Activated T-cell treated with anti-CD3 and anti-CD28 coated beads, Interleukin-2, amount 50 U/mL, for 24 hours (primary cell): ENCODE data around the gene CDH9.

ENCODE experiments used
- DNase-seq: peaks from one replicate; pipeline ENCODE4 v3.0.0-alpha.2; 2020
- H3K27ac Mint-ChIP-seq: 2 replicates; pipeline ENCODE4 v1.8.0; 2020; ENCODE audit warnings: mild to moderate bottlenecking, mixed read lengths
- H3K27me3 Mint-ChIP-seq: 2 replicates; pipeline ENCODE4 v1.8.0; 2020; ENCODE audit warnings: mixed read lengths
- H3K36me3 Mint-ChIP-seq: 2 replicates; pipeline ENCODE4 v1.8.0; 2020; ENCODE audit warnings: low read depth, mixed read lengths
- H3K4me1 Mint-ChIP-seq: 2 replicates; pipeline ENCODE4 v1.8.0; 2020; ENCODE audit warnings: low read depth, mixed read lengths
- H3K4me3 Mint-ChIP-seq: 2 replicates; pipeline ENCODE4 v1.8.0; 2020; ENCODE audit warnings: mild to moderate bottlenecking, moderate library complexity, mixed read lengths
- H3K9me3 Mint-ChIP-seq: 2 replicates; pipeline ENCODE4 v1.8.0; 2020; ENCODE audit warnings: mixed read lengths

Gene CDH9, protein sequence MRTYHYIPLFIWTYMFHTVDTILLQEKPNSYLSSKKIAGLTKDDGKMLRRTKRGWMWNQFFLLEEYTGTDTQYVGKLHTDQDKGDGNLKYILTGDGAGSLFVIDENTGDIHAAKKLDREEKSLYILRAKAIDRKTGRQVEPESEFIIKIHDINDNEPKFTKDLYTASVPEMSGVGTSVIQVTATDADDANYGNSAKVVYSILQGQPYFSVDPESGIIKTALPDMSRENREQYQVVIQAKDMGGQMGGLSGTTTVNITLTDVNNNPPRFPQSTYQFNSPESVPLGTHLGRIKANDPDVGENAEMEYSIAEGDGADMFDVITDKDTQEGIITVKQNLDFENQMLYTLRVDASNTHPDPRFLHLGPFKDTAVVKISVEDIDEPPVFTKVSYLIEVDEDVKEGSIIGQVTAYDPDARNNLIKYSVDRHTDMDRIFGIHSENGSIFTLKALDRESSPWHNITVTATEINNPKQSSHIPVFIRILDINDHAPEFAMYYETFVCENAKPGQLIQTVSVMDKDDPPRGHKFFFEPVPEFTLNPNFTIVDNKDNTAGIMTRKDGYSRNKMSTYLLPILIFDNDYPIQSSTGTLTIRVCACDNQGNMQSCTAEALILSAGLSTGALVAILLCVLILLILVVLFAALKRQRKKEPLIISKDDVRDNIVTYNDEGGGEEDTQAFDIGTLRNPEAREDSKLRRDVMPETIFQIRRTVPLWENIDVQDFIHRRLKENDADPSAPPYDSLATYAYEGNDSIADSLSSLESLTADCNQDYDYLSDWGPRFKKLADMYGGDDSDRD

DNA sequence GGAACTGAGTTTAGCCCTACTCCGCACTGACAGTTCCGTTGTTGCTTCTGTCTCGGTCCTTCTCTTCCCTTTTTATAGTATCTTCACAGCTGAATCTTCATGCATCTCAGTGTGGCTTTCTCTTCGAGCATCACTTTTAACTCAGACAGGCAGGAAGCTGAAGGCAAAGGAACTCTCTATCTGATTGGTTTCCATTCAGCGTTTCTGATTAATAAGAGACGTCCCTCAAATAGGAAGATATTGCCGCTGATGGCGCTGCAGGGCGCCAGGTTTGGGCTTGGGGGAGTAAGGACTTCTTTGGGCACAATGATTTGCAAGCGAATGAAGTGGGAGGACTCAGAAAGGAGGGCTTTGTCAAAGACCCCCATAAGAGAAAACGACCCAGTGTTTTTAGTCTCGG lies at the start of gene CDH9:
TSS of gene CDH9 (minus strand) at position 111 of the 400 bp plus-strand sequence. CDS start 50,253 bp downstream, outside the sequence.
- H3K4me3 Mint-ChIP-seq = no peak within 1 kb of the TSS
- no peak for DNase-seq
- peaks cover 7% of the 10 kb centered on the region for H3K9me3 Mint-ChIP-seq

DNA sequence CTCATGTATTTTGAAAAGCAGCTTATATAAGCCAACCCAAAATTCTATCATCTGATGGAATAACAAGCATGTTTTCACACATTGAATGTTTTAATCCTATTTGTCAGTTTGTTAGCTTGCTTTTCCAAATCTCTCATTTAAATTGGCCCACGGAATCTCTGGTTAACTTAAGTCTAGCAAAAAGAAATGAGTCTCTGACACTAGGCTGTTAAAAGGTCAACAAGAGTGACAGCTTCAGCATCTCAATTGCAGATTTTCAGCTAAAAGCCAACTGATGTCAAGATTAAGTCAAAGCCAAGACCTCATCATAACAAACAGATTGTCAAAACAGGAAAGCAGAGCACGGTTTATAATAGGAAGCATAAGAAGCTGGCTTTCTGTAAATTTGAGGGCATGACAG lies 49.4 kb upstream of the CDH9 start:
- Mint-ChIP-seq H3K9me3 (peaks cover 10% of the 10 kb centered on the region), H3K27ac (no peak overlapping the region), H3K36me3 (no peaks in the 10 kb centered on the region), H3K27me3 (no peaks in the 10 kb centered on the region), H3K4me3 (no peak overlapping the region), H3K4me1 (no peaks in the 10 kb centered on the region)
- no peak for DNase-seq

More for the DNA sequence above, at the start of gene CDH9:
- Mint-ChIP-seq H3K36me3 (no peaks in the 10 kb centered on the region), H3K27me3 (no peaks in the 10 kb centered on the region), H3K27ac (no peak within 1 kb of the TSS), H3K4me1 (no peaks in the 10 kb centered on the region)

DNA sequence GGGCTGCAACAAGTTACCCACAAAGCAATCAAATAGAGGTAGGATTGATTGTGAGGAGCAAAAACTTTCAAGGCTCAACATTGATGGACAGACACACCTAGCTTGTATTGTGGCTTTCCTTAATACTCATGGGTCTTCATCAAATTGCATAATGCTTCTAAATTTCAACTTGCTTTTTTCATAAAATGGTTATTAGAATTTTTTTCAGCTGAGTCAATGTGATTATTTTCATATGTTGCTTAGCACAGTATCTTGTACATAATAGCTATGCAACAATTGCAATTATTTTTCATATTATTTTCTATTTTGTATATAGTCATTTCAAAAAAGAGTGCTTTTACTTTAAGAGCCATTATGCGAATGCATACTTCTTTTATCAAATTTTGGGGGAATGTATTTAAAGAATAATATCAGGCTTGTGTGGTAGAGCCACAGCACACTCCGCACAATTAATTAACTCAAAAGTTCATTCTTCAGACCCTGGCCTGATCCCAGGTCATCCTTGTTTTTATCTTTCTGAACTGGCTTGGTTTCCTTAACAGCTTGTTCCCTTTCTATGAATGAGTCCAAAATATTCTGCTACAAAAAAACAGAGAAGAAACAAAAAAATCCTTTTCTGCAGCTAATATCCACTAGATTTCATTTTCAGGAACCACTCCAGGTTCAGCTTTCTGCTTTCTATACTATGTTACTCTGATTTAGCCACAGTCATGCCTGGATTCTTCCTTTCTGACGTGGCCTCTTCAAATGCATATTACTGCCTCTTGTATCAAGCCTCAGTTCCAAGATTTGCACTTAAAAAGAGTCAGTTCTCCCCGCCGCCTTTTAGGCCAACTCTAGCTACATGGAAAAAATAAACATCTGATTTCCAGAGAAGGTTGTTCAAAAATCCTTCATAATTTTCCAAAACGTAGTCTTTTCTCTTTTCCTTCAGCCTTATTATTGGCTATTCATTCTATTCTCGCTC lies 45.3 kb upstream of the CDH9 start:
- no peak for DNase-seq
- Mint-ChIP-seq H3K4me1 (no peaks in the 10 kb centered on the region), H3K4me3 (no peak overlapping the region), H3K27ac (no peak overlapping the region), H3K9me3 (peaks cover 7% of the 10 kb centered on the region), H3K27me3 (no peaks in the 10 kb centered on the region), H3K36me3 (no peaks in the 10 kb centered on the region)

DNA sequence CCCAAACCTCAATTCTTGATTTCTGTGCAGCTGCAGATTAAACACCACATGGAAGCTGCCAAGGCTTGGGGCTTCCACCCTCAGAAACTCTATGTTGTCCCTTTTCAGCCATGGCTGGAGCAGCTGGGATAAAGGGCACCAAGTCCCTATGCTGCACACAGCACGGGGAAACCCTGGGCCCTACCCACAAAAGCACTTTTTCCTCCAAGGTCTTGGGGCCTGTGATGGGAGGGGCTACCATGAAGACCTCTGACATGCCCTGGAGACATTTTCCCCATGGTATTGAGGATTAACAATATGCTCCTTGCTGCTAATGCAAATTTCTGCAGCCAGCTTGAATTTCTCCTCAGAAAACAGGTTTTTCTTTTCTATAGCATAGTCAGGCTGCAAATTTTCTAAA lies 41.8 kb upstream of the CDH9 start:
- Mint-ChIP-seq H3K27ac (no peak overlapping the region), H3K36me3 (no peaks in the 10 kb centered on the region), H3K4me1 (no peaks in the 10 kb centered on the region), H3K9me3 (peaks cover 15% of the 10 kb centered on the region), H3K4me3 (no peak overlapping the region), H3K27me3 (no peaks in the 10 kb centered on the region)
- no peak for DNase-seq

DNA sequence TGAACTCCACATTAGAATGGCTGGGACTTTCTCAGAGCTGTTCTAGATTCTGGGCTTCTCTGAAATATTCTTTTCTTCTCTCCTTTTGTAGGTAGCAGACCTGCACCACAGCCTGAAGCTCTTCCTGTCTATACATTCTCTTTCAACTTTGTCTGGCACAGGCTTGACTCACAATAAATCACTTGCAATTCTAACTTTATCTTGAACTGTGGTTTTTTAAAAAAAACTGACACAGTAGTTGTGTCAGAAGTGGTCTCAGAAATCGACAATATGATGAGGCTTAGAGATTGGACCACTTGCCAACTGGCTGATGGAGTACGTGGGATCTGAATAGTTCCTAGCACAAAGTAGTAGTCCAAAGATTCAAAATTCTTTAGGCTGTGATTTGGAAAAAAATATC lies 24.1 kb upstream of the CDH9 start:
- DNase-seq = no peak
- Mint-ChIP-seq H3K36me3 (no peaks in the 10 kb centered on the region), H3K27ac (no peak overlapping the region), H3K27me3 (no peaks in the 10 kb centered on the region), H3K4me3 (no peak overlapping the region), H3K9me3 (peaks cover 18% of the 10 kb centered on the region), H3K4me1 (no peaks in the 10 kb centered on the region)

DNA sequence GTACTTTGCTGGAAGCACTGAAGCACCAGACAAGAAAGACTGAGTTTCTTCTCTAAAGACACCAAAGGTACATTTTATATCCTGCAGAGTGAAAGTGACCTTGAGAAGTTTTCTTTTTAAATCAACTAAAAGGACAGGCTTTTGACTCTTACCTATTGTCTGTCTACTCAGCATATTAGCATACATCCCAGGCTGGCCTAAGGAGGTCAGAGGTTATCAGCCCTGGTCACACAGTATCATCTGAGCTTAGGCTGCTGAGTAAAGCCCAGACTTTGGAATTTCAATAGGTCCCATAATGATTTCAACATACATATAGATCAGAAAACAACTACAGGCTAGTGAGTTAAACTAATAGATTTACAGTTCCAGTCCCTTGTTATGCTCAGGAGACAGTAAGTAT lies 10.1 kb upstream of the CDH9 start:
- H3K36me3 Mint-ChIP-seq = no peaks in the 10 kb centered on the region
- no peak overlapping the region for H3K27ac Mint-ChIP-seq
- H3K9me3 Mint-ChIP-seq = peaks cover 10% of the 10 kb centered on the region
- no peak for DNase-seq
- H3K4me3 Mint-ChIP-seq = no peak overlapping the region
- H3K27me3 Mint-ChIP-seq = no peaks in the 10 kb centered on the region
- H3K4me1 Mint-ChIP-seq = no peaks in the 10 kb centered on the region

DNA sequence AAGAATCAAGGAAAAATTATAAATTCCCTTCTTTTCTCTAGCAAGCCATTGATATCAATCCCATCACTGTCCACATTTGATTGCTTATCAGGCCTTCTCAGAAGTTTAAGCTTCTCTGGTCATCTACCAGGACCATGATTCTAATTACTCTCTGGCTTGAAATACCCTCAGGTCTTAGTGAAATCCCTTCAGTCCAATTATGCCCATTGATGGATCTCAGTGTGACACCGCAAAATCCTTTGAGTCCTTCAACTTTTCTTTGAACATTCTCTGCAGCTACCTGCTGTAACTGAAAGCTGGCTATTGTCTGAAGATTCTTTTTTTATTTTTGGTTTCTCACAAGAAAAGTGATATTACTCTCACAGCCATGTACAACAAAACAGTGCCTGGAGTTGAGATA lies 3.0 kb upstream of the CDH9 start:
- no peak overlapping the region for H3K27ac Mint-ChIP-seq
- no peak overlapping the region for H3K4me3 Mint-ChIP-seq
- no peaks in the 10 kb centered on the region for H3K36me3 Mint-ChIP-seq
- H3K9me3 Mint-ChIP-seq = peaks cover 5% of the 10 kb centered on the region
- no peak for DNase-seq
- H3K4me1 Mint-ChIP-seq = no peaks in the 10 kb centered on the region
- no peaks in the 10 kb centered on the region for H3K27me3 Mint-ChIP-seq

DNA sequence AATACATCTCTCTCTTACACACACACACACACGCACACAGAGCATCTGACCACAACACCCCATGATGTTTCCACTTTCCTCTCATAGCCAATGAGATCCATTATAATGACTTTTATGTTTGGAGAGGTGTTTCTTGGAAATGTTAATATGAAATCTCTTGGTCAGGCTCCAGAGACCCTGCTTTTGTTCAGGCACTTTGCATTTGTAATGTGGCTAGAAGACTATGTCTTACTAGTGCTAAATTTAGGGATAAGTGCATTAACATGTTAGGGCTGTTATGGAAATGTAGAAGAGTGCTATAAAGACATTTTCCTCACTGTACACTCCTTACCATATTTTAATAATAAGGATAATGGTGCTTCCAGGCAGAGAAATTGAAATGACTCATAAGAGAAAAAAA lies 3.8 kb downstream of the CDH9 start:
- DNase-seq = no peak

DNA sequence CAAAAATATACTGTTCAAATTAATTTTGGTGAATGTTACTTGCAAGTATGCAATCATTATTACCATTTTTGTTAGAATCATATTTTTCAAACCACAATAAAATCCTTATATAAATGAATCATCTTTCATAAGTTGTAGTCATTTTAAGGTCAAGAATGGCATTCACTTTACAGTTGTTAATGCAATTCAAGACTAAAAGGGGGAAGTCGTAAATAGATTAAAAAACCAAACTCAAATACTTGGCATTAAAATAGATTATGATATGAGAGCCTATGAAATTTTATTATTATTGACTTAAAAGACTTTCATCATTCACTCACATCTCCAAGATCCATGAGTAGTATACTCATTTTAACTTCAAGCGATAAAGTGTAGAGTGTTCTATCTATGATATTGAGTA lies 11.6 kb downstream of the CDH9 start:
- no peak for DNase-seq
- Mint-ChIP-seq H3K27ac (no peak overlapping the region), H3K36me3 (no peaks in the 10 kb centered on the region), H3K4me3 (no peak overlapping the region), H3K9me3 (no peaks in the 10 kb centered on the region), H3K27me3 (no peaks in the 10 kb centered on the region), H3K4me1 (no peaks in the 10 kb centered on the region)

More for the DNA sequence above, 3.8 kb downstream of the CDH9 start:
- no peak overlapping the region for H3K27ac Mint-ChIP-seq
- no peaks in the 10 kb centered on the region for H3K27me3 Mint-ChIP-seq
- H3K4me3 Mint-ChIP-seq = no peak overlapping the region
- H3K9me3 Mint-ChIP-seq = peaks cover 3% of the 10 kb centered on the region
- H3K36me3 Mint-ChIP-seq = no peaks in the 10 kb centered on the region
- no peaks in the 10 kb centered on the region for H3K4me1 Mint-ChIP-seq

DNA sequence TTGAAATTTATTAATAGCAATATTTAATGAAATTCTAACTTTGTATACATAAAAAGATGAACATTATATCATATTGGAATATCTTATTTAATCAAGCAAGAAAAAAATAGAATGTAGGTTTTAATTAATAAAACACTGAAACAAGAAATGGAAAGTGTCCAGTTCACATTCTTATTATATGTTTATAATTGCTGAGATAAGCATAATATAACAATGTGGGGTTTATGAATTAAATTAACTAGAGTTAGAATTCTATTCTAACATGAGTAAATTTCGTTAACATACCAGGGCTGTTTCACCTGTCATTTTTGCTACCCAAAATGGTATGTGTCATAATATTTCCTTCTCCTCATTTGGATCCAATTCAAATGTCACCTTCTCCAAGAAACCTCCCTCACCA lies 12.3 kb downstream of the CDH9 start:
- H3K27me3 Mint-ChIP-seq = no peaks in the 10 kb centered on the region
- no peak overlapping the region for H3K4me3 Mint-ChIP-seq
- DNase-seq = no peak
- peaks cover under 1% of the 10 kb centered on the region for H3K9me3 Mint-ChIP-seq
- no peak overlapping the region for H3K27ac Mint-ChIP-seq
- H3K36me3 Mint-ChIP-seq = no peaks in the 10 kb centered on the region
- no peaks in the 10 kb centered on the region for H3K4me1 Mint-ChIP-seq

DNA sequence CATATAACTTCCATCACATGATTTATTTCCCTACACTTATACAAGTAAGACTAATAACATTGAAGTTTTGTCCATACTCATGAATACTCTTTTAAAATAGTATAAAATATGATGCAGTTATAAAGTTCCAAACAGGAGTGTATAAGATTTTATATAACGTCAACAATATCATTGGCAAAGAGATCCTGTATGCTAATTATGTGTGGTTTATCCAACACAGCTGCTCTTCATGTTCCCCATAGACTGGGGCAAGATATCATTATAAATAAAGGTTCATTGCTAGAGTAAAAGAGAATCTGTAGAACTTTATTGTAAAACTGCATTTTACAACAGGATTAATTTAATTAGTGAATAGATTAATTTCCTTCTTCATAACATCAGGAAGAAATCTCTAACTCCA lies 16.9 kb downstream of the CDH9 start:
- no peak for DNase-seq
- no peaks in the 10 kb centered on the region for H3K36me3 Mint-ChIP-seq
- no peak overlapping the region for H3K4me3 Mint-ChIP-seq
- H3K4me1 Mint-ChIP-seq = no peaks in the 10 kb centered on the region
- H3K27me3 Mint-ChIP-seq = no peaks in the 10 kb centered on the region
- H3K27ac Mint-ChIP-seq = no peak overlapping the region
- H3K9me3 Mint-ChIP-seq = peaks cover 5% of the 10 kb centered on the region

DNA sequence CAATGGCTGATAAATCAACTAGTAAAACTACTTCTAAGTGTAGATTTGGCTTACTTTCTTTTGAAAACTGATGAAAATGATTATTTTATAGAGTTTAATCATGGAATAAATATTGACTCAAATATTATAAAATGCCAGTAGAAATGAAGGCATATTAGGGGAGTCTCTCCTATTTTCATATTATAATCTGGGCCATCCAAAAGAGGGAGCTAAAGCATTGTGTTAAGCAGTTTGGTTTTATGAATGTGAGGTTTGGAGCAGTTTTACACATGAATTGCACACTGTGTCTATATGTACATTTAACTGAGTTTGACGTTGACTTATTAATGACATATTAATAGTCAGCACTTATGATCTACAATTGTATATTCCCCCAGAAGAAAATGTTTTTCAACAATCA lies 17.4 kb downstream of the CDH9 start:
- H3K4me3 Mint-ChIP-seq = no peak overlapping the region
- peaks cover 5% of the 10 kb centered on the region for H3K9me3 Mint-ChIP-seq
- H3K27me3 Mint-ChIP-seq = no peaks in the 10 kb centered on the region

DNA sequence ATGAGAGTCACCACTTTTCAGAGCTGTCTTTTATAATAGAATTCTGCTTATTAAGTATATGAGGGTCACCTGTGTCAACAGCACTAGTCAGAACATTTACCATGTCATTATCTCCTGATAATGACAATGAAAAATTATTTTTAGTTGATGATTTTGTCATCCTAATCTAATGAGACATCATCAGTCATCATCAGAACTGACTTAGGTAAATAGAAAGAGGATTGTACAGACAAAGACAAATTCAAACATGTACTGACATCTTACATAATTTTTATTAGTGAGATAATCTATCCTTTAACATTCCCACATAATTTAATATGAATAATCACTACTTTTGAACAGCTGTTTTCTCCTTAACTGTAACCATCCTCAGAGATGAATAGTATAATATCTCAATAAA lies 22.6 kb downstream of the CDH9 start:
- no peak overlapping the region for H3K4me3 Mint-ChIP-seq
- no peaks in the 10 kb centered on the region for H3K4me1 Mint-ChIP-seq
- H3K36me3 Mint-ChIP-seq = no peaks in the 10 kb centered on the region
- DNase-seq = no peak
- H3K27ac Mint-ChIP-seq = no peak overlapping the region
- H3K27me3 Mint-ChIP-seq = no peaks in the 10 kb centered on the region
- peaks cover 12% of the 10 kb centered on the region for H3K9me3 Mint-ChIP-seq

More for the DNA sequence above, 17.4 kb downstream of the CDH9 start:
- Mint-ChIP-seq H3K27ac (no peak overlapping the region), H3K36me3 (no peaks in the 10 kb centered on the region), H3K4me1 (no peaks in the 10 kb centered on the region)
- no peak for DNase-seq

DNA sequence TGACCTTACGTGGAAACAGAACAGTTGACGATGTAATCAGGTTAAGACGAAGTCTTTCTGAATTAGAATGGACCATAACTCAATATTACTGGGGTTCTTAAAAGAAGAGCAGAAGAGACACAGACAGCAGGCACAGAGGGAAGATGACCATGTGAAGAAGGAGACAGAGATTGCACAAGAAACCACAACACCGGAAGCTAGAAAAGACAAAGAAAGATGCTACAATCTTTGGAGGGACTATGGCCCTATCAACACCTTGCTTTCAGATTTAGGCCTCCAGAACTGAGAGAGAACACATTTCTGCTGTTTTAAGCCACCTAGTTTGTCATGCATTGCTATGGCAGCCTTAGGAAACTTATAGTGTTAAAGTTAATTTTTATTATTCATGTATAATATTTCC lies 27.1 kb downstream of the CDH9 start:
- Mint-ChIP-seq H3K4me1 (no peaks in the 10 kb centered on the region), H3K9me3 (peaks cover 15% of the 10 kb centered on the region), H3K27ac (no peak overlapping the region), H3K4me3 (no peak overlapping the region), H3K27me3 (no peaks in the 10 kb centered on the region), H3K36me3 (no peaks in the 10 kb centered on the region)
- DNase-seq = no peak
